Kasumi-1 (cell line): ENCODE measurements around the gene COL21A1.
"Not testable (repeated sequence)": the region's sequence is repeated elsewhere in the genome, so short reads cannot be mapped to it uniquely, and the experiment has no call there.

Experiments used
- DNase-seq, 2 experiments: peaks; one replicate each; lab custom pipeline; 2025; lab: John Stamatoyannopoulos, UW

The COL21A1 gene

DNA sequence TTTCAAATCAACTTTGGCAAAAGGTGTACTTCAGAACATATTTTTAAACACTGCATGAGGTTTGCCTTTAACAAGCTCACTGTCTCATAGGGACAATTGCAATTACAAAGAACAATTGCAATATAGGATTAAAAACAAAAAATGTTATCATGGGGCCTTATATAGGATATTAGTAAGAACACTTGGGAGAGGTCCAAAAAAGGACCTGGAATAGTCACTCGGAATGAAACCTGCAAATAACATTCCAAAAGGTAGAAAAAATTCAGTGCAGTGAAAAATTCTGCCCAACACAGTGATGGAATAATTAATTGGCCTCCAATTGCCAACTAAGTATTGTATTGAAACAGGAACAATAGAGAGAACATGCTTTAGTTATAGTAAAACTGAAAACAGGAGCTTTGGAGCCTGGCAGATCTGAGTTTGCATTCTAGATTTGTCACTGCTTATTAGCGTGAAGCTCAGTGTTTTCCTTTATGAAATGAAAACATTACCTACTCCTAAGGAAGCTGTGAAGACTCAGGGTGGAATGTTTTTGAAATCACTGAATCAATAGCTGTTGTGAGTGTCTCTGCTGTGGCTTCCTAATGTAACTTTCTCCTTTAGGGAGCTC lies 199.3 kb downstream of the COL21A1 start:
- DNase-seq = no peak

DNA sequence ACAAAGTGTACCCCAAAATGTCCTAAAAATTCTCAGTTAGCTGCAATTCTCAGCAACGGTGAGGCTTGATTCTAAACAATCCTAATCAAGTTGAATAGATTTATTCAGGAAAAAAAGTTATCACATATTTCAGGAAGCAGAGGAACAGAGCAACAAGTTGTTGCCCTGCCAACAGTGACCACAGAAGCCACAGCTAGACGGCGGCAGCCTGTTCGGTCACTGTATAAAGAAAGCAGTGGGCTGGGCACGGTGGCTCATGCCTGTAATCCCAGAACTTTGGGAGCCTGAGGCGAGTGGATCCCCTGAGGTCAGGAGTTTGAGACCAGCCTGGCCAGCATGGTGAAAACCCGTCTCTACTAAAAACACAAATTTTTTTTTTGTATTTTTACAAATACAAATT lies 200.8 kb downstream of the COL21A1 start:
- peak; percentile 73 to 78 for DNase-seq

GRCh38 chr6:56043761-56044160 lies 203.6 kb downstream of the COL21A1 start:
- no peak for DNase-seq

- no peak for DNase-seq
These were observed 204.3 kb downstream of the COL21A1 start for GRCh38 chr6:56043076-56043475.

GRCh38 chr6:56041591-56041990 lies 205.8 kb downstream of the COL21A1 start:
- no peak for DNase-seq

DNA sequence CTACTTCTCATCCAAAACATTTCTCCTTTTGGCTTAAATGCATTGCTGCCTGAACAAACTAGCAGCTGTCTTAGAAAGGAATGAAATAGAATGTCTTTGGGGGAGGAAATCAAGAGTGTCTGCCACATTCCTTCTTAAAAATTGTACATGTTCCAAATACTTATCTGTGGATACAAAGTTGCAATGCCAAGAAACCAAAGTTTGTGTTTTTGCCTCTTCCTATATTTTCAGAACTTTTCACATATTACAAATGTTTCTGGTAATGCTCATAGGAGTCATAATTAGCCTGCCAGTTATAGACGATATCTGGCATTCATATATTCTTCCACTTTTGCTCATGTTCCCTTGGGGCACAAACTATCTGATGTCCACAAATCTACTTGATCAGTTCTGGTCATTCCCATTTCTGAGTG lies 206.5 kb downstream of the COL21A1 start:
- DNase-seq = no peak

DNA sequence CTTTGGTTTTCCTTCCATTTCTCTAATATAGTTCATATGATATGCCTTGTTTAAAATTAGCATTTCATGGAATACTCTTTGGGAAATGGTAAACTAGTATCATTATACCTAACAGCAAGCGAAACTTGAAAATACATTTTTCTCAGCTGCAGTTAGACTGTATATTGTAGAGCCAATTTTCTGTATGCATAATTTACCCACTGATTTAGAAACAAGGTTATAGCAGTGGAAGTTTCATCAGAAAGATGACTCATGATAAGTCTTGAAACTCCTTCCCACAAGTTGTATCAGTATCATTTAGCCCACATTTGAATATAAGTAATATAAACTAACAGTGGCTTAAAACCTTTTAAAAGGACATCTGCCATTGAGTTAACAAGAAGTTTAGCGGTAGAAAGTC lies 207.2 kb downstream of the COL21A1 start:
- DNase-seq = no peak

GRCh38 chr6:56038764-56039163 lies 208.6 kb downstream of the COL21A1 start:
- DNase-seq = no peak

- DNase-seq = no peak
These were observed 209.8 kb downstream of the COL21A1 start for GRCh38 chr6:56037601-56038000.

- no peak for DNase-seq
These were observed 210.3 kb downstream of the COL21A1 start for GRCh38 chr6:56036916-56037600.

- no peak for DNase-seq
These were observed 214.0 kb downstream of the COL21A1 start for GRCh38 chr6:56033401-56033800.

DNA sequence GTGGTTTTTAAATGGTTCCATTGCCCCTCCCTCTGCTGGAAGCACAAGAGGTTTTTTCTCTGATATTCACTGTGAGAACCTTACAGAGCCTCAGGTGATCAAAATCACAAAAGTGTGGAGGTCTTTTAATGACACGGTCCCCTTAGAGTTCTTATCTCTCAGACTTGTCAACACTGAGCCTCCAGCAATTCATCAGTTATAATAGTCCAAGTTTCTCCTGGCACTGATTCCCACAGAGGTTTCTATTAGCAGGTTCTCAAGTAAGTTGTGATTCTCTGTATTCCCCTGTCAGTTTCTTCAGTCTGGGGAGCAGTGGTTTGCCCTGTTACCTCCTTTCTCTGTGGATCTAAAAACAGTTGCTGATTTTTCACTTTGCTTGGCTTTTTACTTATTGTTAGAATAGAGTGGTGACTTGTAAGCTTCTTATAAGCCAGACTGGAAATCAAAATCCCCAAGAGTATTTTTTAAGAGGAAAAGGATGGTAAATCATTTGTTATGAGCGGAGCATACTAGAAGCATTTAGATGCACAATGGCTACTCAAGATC lies 214.6 kb downstream of the COL21A1 start:
- DNase-seq = no peak

DNA sequence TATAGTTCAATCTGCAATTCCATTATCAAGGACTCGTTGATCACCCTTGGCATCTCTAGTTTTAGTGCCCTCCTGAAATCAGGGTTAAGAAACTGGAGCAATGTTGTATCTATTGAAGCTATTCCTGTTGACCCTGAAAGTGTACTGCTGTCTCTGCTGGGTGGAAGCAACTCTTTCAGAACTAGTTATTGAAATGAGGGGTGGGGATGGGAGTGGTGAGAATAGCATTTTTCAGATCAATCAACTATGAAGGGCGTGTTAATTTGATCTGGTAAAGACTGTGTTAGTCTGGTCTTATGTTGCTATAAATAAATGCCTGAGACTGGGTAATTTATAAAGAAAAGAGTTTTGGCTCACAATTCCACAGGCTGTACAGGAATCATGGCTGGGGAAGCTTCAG lies 219.5 kb downstream of the COL21A1 start:
- DNase-seq = no peak

DNA sequence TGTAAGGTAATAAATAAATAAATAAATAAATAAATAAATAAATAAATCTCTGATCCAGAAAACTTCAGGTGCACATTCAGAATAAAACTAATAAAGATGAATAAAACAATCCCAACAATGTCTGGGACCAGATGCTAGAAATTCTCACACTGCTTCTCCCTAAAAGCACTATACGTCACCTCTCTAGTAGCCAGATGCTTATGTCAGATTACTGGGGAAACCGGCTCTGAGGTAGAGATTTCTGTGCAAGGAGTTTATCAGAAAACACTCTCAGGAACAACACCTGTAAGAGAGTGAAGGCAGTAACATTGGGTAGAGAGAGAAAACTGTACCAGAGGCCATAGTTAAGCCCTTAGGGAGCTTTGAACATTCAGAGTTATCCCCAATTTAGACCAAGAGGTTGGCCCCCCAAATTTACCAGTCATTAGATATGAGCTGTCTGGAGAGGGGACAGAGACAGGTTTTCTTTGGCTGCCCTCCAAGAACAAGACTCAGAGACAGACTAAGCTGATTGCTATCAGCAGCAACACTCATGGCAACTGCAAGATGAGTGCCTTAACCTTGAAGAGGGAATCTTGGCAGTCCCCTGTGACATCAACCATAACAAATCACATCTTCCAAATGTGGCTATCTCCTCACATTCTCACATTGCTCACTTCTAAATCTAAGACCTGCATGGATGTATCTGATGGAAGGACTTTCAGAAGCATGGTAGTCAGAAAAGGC lies 220.8 kb downstream of the COL21A1 start:
- no peak for DNase-seq

DNA sequence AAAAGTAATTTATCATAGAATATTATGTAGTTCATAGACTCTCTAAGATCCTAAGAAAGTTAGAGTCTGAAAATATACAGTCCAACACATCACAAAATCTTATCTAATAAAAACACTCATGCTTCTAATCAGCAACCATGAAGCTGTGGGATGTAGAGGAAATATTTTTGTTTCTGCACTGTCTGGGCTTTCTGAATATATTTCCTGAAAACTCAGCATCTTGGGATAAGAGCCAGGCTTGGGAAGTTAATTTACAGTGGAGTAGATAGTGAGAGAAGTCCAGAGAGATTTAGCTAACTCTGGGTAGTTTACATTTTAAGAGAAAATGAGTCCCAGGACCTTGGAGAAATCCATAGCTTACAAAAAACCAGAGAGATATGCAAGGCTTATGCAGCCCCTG lies 221.6 kb downstream of the COL21A1 start:
- no peak for DNase-seq

GRCh38 chr6:56024931-56025330 lies 222.4 kb downstream of the COL21A1 start:
- no peak for DNase-seq

DNA sequence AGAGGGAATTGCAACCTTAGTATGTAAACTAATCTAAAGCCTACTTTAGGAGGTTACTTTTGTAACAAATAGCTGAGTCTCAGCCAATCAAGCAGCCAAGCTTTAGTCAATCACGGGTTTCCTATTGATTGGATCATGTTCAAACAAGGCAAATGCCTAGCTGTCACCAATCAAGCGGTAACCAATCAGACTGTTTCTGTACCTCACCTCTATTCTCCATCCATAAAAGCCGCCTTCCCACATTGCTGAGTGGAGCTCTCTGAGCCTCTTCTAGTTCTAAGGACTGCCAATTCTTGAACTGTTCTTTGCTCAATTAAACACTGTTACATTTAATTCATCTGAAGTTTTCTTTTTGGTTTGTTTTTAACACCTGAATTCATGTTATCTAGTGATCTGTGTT lies 223.6 kb downstream of the COL21A1 start:
- DNase-seq = no peak

- DNase-seq = no peak
These were observed 224.7 kb downstream of the COL21A1 start for GRCh38 chr6:56022678-56023077.

DNA sequence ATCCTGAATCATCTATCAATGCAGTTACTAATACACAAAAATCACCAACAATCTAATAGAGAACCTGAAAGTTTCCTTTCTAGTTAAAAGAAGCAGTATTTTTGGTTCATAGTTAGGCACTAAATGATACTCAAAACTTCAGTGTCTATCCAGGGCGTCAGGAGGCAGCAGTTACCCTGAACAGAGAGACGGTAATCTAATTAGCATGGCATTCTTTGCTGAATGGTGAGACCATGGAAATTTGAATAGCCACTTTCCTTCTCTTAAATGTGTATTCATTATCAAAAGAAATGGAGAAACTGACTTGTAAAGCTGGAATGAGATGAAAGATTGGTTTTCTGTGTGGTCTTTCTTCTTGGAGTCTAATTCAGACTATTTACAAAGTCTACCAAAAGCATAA lies 225.4 kb downstream of the COL21A1 start:
- DNase-seq = no peak

DNA sequence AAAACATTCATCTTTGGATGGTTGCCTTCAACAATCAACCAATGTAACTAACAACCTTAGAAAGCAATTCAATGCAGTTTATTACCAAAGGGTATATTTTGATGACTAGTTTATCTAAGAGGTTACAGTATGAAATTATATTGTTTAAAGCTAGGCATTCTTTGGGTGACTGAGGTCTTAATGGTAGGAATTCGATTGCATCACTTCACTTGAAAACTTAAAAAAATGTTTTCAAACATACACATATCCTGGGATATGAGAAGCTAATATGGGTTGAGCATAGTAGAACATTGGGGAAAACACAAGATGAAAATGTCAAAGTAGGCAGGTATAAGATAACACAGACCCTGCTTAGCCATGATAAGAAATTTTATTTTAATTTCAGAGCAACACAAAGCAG lies 227.4 kb downstream of the COL21A1 start:
- DNase-seq = no peak

- peak in 1 of 2 experiments; percentile 12 for DNase-seq
These were observed 230.2 kb downstream of the COL21A1 start for GRCh38 chr6:56017198-56017597.

DNA sequence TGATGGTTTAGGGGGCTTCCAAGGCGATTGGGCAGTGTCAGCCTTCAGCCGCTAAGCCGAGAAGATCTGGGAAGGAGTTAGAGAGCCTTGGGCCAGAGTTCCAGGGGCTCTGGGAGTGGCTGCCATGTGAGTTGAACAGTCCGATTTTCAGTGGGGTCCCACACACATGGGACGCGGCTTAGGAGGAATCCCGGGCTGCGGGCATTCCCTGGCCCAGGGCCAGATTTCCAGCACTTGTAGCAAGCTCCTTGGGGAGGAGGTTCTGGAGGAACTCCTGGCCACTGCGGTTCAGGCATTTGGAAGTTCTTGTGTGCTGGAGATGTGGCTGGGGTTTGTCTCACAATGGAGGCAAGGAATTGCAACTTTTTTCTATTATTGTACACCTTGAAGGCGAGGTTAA lies 233.3 kb downstream of the COL21A1 start:
- DNase-seq = not testable (repeated sequence)

DNA sequence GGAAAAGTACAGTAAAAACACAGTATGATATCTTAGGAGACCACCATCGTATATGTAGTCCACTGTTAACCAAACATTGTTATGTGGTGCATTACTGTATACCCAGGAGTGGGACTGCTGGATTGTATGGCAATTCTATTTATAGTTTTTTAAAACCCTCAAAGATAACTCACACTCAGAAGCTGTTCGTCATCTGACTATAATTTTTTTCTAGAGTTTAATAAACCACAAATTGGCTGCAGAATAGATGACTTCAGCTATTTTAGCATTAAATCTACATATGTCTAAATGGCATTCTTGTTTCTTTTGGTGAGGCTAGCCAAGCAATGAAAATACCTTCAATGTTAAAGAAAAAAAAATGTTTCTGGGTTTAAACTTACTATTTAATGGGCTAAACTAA lies 237.7 kb downstream of the COL21A1 start:
- DNase-seq = no peak
